HCT116 (cell line): ENCODE results near the gene KRTAP10-1. TPM values are rescaled to one million over a fixed set of nuclear protein-coding genes. Genes with fewer than 3 reads are reported as not detected.

Experiments
- ATAC-seq: fragments of 200-7000 bp; cut with Tn5 transposase; 2 replicates; pipeline ENCODE4 v1.9.1; 2020; ENCODE audit warnings: mild to moderate bottlenecking, moderate library complexity
- BruUV-seq: library from RNA; stranded (reverse); fragments of 400-500 nt; replicated peaks from 2 replicates; lab custom pipeline; 2021; lab: Mats Ljungman, UMichigan
- CTCF ChIA-PET: fragments of 300-600 bp; sonication (Branson Sonifier 250); formaldehyde crosslinking; loops from one replicate; lab custom pipeline; 2021; ENCODE audit warnings: antibody characterized with exemption; lab: Charles Lee
- POLR2A ChIA-PET: fragments of 300-600, 350-600 bp; sonication (Branson Sonifier 250); formaldehyde crosslinking; loops from one replicate; lab custom pipeline; 2021; ENCODE audit warnings: antibody characterized with exemption; lab: Charles Lee
- RAD21 ChIA-PET, 2 experiments: fragments of 300-600 bp; sonication (Branson Sonifier 250); formaldehyde crosslinking; loops; one replicate each; lab custom pipeline; 2023; ENCODE audit warnings: low total read pairs in 2 of 2; ENCODE audit not compliant: uncharacterized antibody in 2 of 2, unreplicated experiment in 2 of 2, low non-redundant PET in 1 of 2; lab: Charles Lee
- DNase-seq: peaks from one replicate; pipeline ENCODE4 v3.0.0-alpha.2; 2010; ENCODE audit warnings: low read depth, low spot score
- H2AFZ ChIP-seq: fragments of 200-600 bp; shearing (Covaris generic), sonication (generic); 2 replicates; pipeline ENCODE4 v1.6.1; 2017; ENCODE audit warnings: low read depth, mixed run types, mixed read lengths, antibody characterized with exemption, low read length; ENCODE audit not compliant: poor library complexity, severe bottlenecking
- H3K27ac ChIP-seq: 2 replicates; pipeline ENCODE4 v1.5.1; 2012; ENCODE audit warnings: low read depth, low read length
- H3K27me3 ChIP-seq: fragments of 200-600 bp; sonication (generic); 2 replicates; pipeline ENCODE4 v1.6.1; 2016; ENCODE audit warnings: mixed run types, low read length, mixed read lengths; ENCODE audit not compliant: insufficient read depth
- H3K36me3 ChIP-seq, 2 experiments: fragments of 200-500 bp in 1 of 2; fragments of 200-600 bp in 1 of 2; sonication (Bioruptor generic) in 1 of 2; sonication (generic) in 1 of 2; 2 replicates each; pipeline versions ENCODE4 v1.5.1 to v1.6.1; 2014 to 2016; ENCODE audit warnings: low read length in 2 of 2, inconsistent platforms in 1 of 2, mixed read lengths in 1 of 2, mixed run types in 1 of 2; ENCODE audit not compliant: insufficient read depth in 2 of 2, control insufficient read depth in 1 of 2
- H3K4me1 ChIP-seq, 2 experiments: fragments of 200-600 bp in 1 of 2; sonication (generic) in 1 of 2; 2 replicates each; pipeline versions ENCODE4 v1.5.1 to v1.6.1; 2012 to 2017; ENCODE audit warnings: low read length in 2 of 2, inconsistent platforms in 1 of 2, mild to moderate bottlenecking in 1 of 2, mixed read lengths in 1 of 2, mixed run types in 1 of 2, moderate library complexity in 1 of 2; ENCODE audit not compliant: insufficient read depth in 2 of 2, control insufficient read depth in 1 of 2
- H3K4me2 ChIP-seq: fragments of 200-600 bp; sonication (generic); 2 replicates; pipeline ENCODE4 v1.6.1; 2017; ENCODE audit warnings: mixed run types, low read length, mixed read lengths
- H3K4me3 ChIP-seq, 2 experiments: fragments of 200-600 bp in 1 of 2; sonication (generic) in 1 of 2; replicated peaks in 1 of 2; 2 replicates each; pipeline ENCODE4 v1.5.1; 2011 to 2016; ENCODE audit warnings: low read length in 2 of 2, control low read depth in 1 of 2, low read depth in 1 of 2, mild to moderate bottlenecking in 1 of 2, mixed read lengths in 1 of 2, mixed run types in 1 of 2
- H3K79me2 ChIP-seq: fragments of 200-600 bp; sonication (generic); 2 replicates; pipeline ENCODE4 v1.6.1; 2017; ENCODE audit warnings: mild to moderate bottlenecking, mixed run types, low read length, moderate library complexity, mixed read lengths; ENCODE audit not compliant: insufficient read depth
- H3K9ac ChIP-seq: fragments of 200-600 bp; sonication (generic); 2 replicates; pipeline ENCODE4 v1.6.1; 2016; ENCODE audit warnings: low read length, mixed read lengths
- H3K9me2 ChIP-seq: fragments of 200-600 bp; sonication (generic), shearing (Covaris generic); 2 replicates; pipeline ENCODE4 v1.6.1; 2017; ENCODE audit warnings: mixed run types, mild to moderate bottlenecking, moderate library complexity; ENCODE audit not compliant: insufficient read depth
- H3K9me3 ChIP-seq, 2 experiments: fragments of 200-500 bp in 1 of 2; fragments of 200-600 bp in 1 of 2; sonication (Bioruptor generic) in 1 of 2; sonication (generic) in 1 of 2; 2 replicates each; pipeline ENCODE4 v1.6.1; 2014 to 2017; ENCODE audit warnings: low read length in 2 of 2, mixed read lengths in 2 of 2, inconsistent platforms in 1 of 2, low read depth in 1 of 2, mild to moderate bottlenecking in 1 of 2, mixed run types in 1 of 2, moderate library complexity in 1 of 2; ENCODE audit not compliant: control insufficient read depth in 1 of 2, insufficient read depth in 1 of 2
- H4K20me1 ChIP-seq: fragments of 200-600 bp; sonication (generic), shearing (Covaris generic); 2 replicates; pipeline ENCODE4 v1.6.1; 2017; ENCODE audit warnings: mixed run types, mild to moderate bottlenecking, moderate library complexity; ENCODE audit not compliant: insufficient read depth
- ATF3 ChIP-seq: IDR thresholded peaks from 2 replicates; pipeline ENCODE4 v1.6.1; 2012
- CBX3 ChIP-seq: IDR thresholded peaks from 2 replicates; pipeline ENCODE4 v1.6.1; 2012; ENCODE audit warnings: low read depth
- CEBPB ChIP-seq: IDR thresholded peaks from 2 replicates; pipeline ENCODE4 v1.6.1; 2012; ENCODE audit warnings: low read depth
- CTCF ChIP-seq, 3 experiments: fragments of 200-600 bp in 1 of 3; sonication (generic) in 1 of 3; IDR thresholded peaks in 2 of 3; conservative IDR thresholded peaks in 1 of 3; 2 replicates each; pipeline ENCODE4 v1.5.1; 2012 to 2017; ENCODE audit warnings: low read depth in 2 of 3, low read length in 2 of 3, antibody characterized with exemption in 1 of 3, borderline replicate concordance in 1 of 3, control low read depth in 1 of 3, mild to moderate bottlenecking in 1 of 3, mixed read lengths in 1 of 3, mixed run types in 1 of 3, moderate library complexity in 1 of 3; ENCODE audit not compliant: insufficient read depth in 1 of 3
- ELF1 ChIP-seq: IDR thresholded peaks from 2 replicates; pipeline ENCODE4 v1.6.1; 2012; ENCODE audit warnings: low read depth, borderline replicate concordance
- EZH2 ChIP-seq: fragments of 200-600 bp; sonication (generic); IDR thresholded peaks from 2 replicates; pipeline ENCODE4 v1.6.1; 2017; ENCODE audit warnings: antibody characterized with exemption, mixed run types
- EZH2phosphoT487 ChIP-seq: fragments of 200-600 bp; IDR thresholded peaks from 2 replicates; pipeline ENCODE4 v1.6.1; 2018; ENCODE audit warnings: antibody characterized with exemption, borderline replicate concordance
- FOSL1 ChIP-seq: IDR thresholded peaks from 2 replicates; pipeline ENCODE4 v1.6.1; 2012; ENCODE audit warnings: low read depth
- JUND ChIP-seq: IDR thresholded peaks from 2 replicates; pipeline ENCODE4 v1.6.1; 2012
- MAX ChIP-seq: IDR thresholded peaks from 2 replicates; pipeline ENCODE4 v1.6.1; 2012
- POLR2AphosphoS5 ChIP-seq: IDR thresholded peaks from 2 replicates; pipeline ENCODE4 v1.6.1; 2011; ENCODE audit warnings: mild to moderate bottlenecking, low read depth, low read length, moderate library complexity
- RAD21 ChIP-seq: IDR thresholded peaks from 2 replicates; pipeline ENCODE4 v1.6.1; 2012; ENCODE audit warnings: low read depth, mild to moderate bottlenecking
- REST ChIP-seq: IDR thresholded peaks from 2 replicates; pipeline ENCODE4 v1.6.1; 2012; ENCODE audit warnings: low read depth
- SIN3A ChIP-seq: IDR thresholded peaks from 2 replicates; pipeline ENCODE4 v1.6.1; 2012; ENCODE audit warnings: low read depth
- SP1 ChIP-seq: IDR thresholded peaks from 2 replicates; pipeline ENCODE4 v1.6.1; 2012; ENCODE audit warnings: low read depth
- YY1 ChIP-seq: IDR thresholded peaks from 2 replicates; pipeline ENCODE4 v1.6.1; 2011; ENCODE audit warnings: low read length, low read depth, moderate library complexity, mild to moderate bottlenecking; ENCODE audit not compliant: insufficient replicate concordance; ENCODE audit errors: extremely low read depth
- ZBTB33 ChIP-seq: IDR thresholded peaks from 2 replicates; pipeline ENCODE4 v1.6.1; 2011; ENCODE audit warnings: mild to moderate bottlenecking, low read length, moderate library complexity; ENCODE audit not compliant: insufficient replicate concordance; ENCODE audit errors: extremely low read depth
- ZNF274 ChIP-seq: fragments of 200-500 bp; sonication (Bioruptor generic); IDR thresholded peaks from 2 replicates; pipeline ENCODE4 v1.6.1; 2014; ENCODE audit warnings: mild to moderate bottlenecking, low read depth, low read length, inconsistent platforms
- intact Hi-C: fragments of 100-400 bp; cut with micrococcal nuclease; formaldehyde crosslinking; loops from 2 replicates; pipeline ENCODE4 v1.10.0; 2022
- total RNA-seq: library from RNA; stranded (reverse); gene quantifications from one replicate; pipeline ENCODE4 v1.2.1, GENCODE V29; 2021; ENCODE audit not compliant: unreplicated experiment

The KRTAP10-1 gene
- total RNA-seq, 1 experiment from 2014 or later: not detected

GRCh38 chr21:44510109-44510507 lies 29.9 kb downstream of the KRTAP10-1 start:
- Histone ChIP-seq H3K27ac (no peak overlapping the region), H2AFZ (no peak overlapping the region), H3K36me3 (no peaks in the 10 kb centered on the region), H3K9me2 (no peaks in the 10 kb centered on the region)
- intact Hi-C loops: loop anchor here (1.0 to 10.0 kb wide), 3 partner anchors 233 to 625 kb away; no protein-coding TSS in a partner anchor
- POLR2A ChIA-PET: interaction anchor here (1.3 kb wide), 1 partner anchor 283 kb away, joined by 7 read pairs; no protein-coding TSS in a partner anchor
- no peak for DNase-seq
- BruUV-seq: no TSS peak
- TF ChIP-seq ELF1 (no peak), ZBTB33 (no peak), RAD21 (no peak), MAX (no peak), CBX3 (no peak), EZH2 (no peak), CEBPB (no peak), YY1 (no peak), EZH2phosphoT487 (no peak), CTCF (IDR thresholded peaks at IDR 0.05 in 2 of 3, conservative IDR thresholded peaks at IDR 0.05 in 1 of 3; ENCODE audit: borderline replicate concordance in 1 of 3, insufficient read depth in 1 of 3, low read depth in 2 of 3, low read length in 2 of 3) (no peak), ATF3 (no peak), SP1 (no peak), JUND (no peak), SIN3A (no peak), REST (no peak), ZNF274 (no peak), POLR2AphosphoS5 (no peak), FOSL1 (no peak)
- TF ChIP-seq, all 23 proteins: peak for 0
- RAD21 ChIA-PET: interaction anchor here (1.1 to 1.3 kb wide), 2 partner anchors 232 to 284 kb away, joined by 5 to 6 read pairs; no protein-coding TSS in a partner anchor
- CTCF ChIA-PET: interaction anchor here (0.6 to 2.2 kb wide), 10 partner anchors 9 to 628 kb away, joined by 3 to 38 read pairs (median 6); no protein-coding TSS in a partner anchor
- Histone ChIP-seq H3K27me3 (no peaks in the 10 kb centered on the region), H3K79me2 (no peaks in the 10 kb centered on the region), H3K4me1 (peaks cover 9 to 15% of the 10 kb centered on the region in 2 experiments), H4K20me1 (no peaks in the 10 kb centered on the region), H3K4me2 (peak overlapping the region; percentile 67), H3K9ac (no peak overlapping the region), H3K9me3 (no peaks in the 10 kb centered on the region), H3K4me3 (peak overlapping the region; percentile 23 to 29; a peak in 3 of 4 replicates)
- peak; percentile 30; the same call in 1 of the 2 replicates for ATAC-seq
